HepG2 (cell line): ENCODE measurements around the gene MARS1. TPM values are rescaled to one million over a fixed set of nuclear protein-coding genes. Genes with fewer than 3 reads are reported as not detected.

Source experiments
- NCOA5 ChIP-seq: sonication (generic); formaldehyde crosslinking; IDR thresholded peaks from 2 replicates; pipeline ENCODE4 v1.4.0; 2020; ENCODE audit warnings: missing genetic modification reagents
- TCF7 ChIP-seq: sonication (generic); IDR thresholded peaks from 2 replicates; pipeline ENCODE4 v1.6.1; 2016; ENCODE audit warnings: antibody characterized with exemption, low read depth
- ZFX ChIP-seq: sonication (generic); formaldehyde crosslinking; IDR thresholded peaks from 2 replicates; pipeline ENCODE4 v1.4.0; 2020; ENCODE audit warnings: mild to moderate bottlenecking, low read depth, missing genetic modification reagents, moderate library complexity
- ZNF160 ChIP-seq: sonication (generic); formaldehyde crosslinking; IDR thresholded peaks from 2 replicates; pipeline ENCODE4 v1.8.0; 2022; ENCODE audit warnings: mild to moderate bottlenecking, inconsistent platforms, missing genetic modification reagents
- ZNF3 ChIP-seq: IDR thresholded peaks from 2 replicates; pipeline ENCODE4 v1.7.0; 2017; ENCODE audit warnings: inconsistent platforms
- ZNF430 ChIP-seq: sonication (generic); formaldehyde crosslinking; IDR thresholded peaks from 2 replicates; pipeline ENCODE4 v1.9.0; 2021; ENCODE audit warnings: mild to moderate bottlenecking, missing genetic modification reagents
- ZNF556 ChIP-seq: sonication (generic); formaldehyde crosslinking; IDR thresholded peaks from 2 replicates; pipeline ENCODE4 v1.4.0; 2020; ENCODE audit warnings: mild to moderate bottlenecking, missing genetic modification reagents, borderline replicate concordance
- ZNF724P ChIP-seq: sonication (generic); formaldehyde crosslinking; IDR thresholded peaks from 2 replicates; pipeline ENCODE4 v1.8.0; 2022; ENCODE audit warnings: missing genetic modification reagents, borderline replicate concordance
- polyA plus RNA-seq, 8 experiments: library from polyadenylated mRNA; depleted of rRNA in 3 of 8; stranded (reverse) in 7 of 8; unstranded in 1 of 8; fragments of >200 nt; fragmentation: Illumina TruSeq in 4 of 8; extraction: Trizol in 4 of 8; gene quantifications; 2 replicates each; pipeline versions ENCODE4 v1.2.1 to v1.2.3, GENCODE V29; 2011 to 2016; ENCODE audit warnings: low read depth in 4 of 8, missing spikeins in 1 of 8, mixed read lengths in 1 of 8; ENCODE audit not compliant: insufficient read depth in 1 of 8
- total RNA-seq, 5 experiments: library from RNA; depleted of rRNA; stranded (reverse); fragments of >200 nt; fragmentation: Illumina TruSeq; extraction: Trizol; gene quantifications; 2 replicates each; pipeline ENCODE4 v1.2.3, GENCODE V29; 2016; ENCODE audit warnings: low read depth in 1 of 5
- TF ChIP-seq, protein P1 (sequence below): sonication (generic); formaldehyde crosslinking; IDR thresholded peaks from 2 replicates; pipeline ENCODE4 v1.8.0; 2022; ENCODE audit warnings: missing genetic modification reagents, mild to moderate bottlenecking, moderate library complexity, borderline replicate concordance
- TF ChIP-seq, protein P2 (sequence below): IDR thresholded peaks from 2 replicates; pipeline ENCODE4 v1.6.1; 2016; ENCODE audit warnings: low read depth, control low read depth
- TF ChIP-seq, protein P3 (sequence below): sonication (generic); formaldehyde crosslinking; IDR thresholded peaks from 2 replicates; pipeline ENCODE4 v1.4.0; 2020; ENCODE audit warnings: missing genetic modification reagents, mild to moderate bottlenecking, borderline replicate concordance
- TF ChIP-seq, protein P4 (sequence below): sonication (generic); formaldehyde crosslinking; IDR thresholded peaks from 2 replicates; pipeline ENCODE4 v1.8.1; 2023; ENCODE audit warnings: mild to moderate bottlenecking, inconsistent platforms, moderate library complexity, missing genetic modification reagents, borderline replicate concordance

MARS1 gene
- total and polyA plus RNA-seq, 2 of the 13 experiments (the other 11 are each of a cell fraction or from before 2014, with no cell fraction given): 115 to 181 TPM

DNA sequence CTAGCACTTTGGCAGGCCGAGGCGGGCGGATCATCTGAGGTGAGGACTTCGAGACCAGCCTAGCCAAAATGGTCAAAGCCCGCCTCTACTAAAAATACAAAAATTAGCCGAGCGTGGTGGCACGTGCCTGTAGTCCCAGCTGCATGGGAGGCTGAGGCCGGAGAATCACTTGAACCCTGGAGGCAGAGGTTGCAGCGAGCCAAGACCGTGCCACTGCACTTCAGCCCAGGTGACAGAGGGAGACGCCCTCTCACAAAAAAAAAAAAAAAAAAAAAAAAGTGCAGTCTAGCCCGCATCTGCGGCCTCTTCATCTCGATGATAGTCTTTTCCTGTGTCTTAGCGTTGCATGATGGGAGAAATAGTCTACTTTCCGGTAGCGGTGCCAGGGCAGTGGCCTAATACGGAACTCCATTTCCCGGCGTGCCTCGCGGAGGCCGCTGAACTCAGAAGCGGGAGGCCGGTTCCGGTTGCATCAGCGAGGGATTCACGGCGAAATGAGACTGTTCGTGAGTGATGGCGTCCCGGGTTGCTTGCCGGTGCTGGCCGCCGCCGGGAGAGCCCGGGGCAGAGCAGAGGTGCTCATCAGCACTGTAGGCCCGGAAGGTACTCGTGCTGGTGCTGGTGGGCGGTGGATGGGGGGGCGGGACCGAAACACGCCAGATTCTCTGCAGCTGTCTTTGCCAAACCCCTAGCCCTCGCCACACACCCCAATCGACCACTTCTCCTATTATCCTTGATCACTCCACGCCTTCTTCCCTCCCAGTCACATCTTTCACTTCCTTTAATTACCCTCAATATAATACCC, at the start of gene MARS1 (continued):
- TF ChIP-seq, protein P1, sequence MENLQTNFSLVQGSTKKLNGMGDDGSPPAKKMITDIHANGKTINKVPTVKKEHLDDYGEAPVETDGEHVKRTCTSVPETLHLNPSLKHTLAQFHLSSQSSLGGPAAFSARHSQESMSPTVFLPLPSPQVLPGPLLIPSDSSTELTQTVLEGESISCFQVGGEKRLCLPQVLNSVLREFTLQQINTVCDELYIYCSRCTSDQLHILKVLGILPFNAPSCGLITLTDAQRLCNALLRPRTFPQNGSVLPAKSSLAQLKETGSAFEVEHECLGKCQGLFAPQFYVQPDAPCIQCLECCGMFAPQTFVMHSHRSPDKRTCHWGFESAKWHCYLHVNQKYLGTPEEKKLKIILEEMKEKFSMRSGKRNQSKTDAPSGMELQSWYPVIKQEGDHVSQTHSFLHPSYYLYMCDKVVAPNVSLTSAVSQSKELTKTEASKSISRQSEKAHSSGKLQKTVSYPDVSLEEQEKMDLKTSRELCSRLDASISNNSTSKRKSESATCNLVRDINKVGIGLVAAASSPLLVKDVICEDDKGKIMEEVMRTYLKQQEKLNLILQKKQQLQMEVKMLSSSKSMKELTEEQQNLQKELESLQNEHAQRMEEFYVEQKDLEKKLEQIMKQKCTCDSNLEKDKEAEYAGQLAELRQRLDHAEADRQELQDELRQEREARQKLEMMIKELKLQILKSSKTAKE (CRISPR knock-in tag): no peak
- TF ChIP-seq, protein P2, sequence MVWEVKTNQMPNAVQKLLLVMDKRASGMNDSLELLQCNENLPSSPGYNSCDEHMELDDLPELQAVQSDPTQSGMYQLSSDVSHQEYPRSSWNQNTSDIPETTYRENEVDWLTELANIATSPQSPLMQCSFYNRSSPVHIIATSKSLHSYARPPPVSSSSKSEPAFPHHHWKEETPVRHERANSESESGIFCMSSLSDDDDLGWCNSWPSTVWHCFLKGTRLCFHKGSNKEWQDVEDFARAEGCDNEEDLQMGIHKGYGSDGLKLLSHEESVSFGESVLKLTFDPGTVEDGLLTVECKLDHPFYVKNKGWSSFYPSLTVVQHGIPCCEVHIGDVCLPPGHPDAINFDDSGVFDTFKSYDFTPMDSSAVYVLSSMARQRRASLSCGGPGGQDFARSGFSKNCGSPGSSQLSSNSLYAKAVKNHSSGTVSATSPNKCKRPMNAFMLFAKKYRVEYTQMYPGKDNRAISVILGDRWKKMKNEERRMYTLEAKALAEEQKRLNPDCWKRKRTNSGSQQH (CRISPR knock-in tag): peak; percentile 92
- TF ChIP-seq, protein P3, sequence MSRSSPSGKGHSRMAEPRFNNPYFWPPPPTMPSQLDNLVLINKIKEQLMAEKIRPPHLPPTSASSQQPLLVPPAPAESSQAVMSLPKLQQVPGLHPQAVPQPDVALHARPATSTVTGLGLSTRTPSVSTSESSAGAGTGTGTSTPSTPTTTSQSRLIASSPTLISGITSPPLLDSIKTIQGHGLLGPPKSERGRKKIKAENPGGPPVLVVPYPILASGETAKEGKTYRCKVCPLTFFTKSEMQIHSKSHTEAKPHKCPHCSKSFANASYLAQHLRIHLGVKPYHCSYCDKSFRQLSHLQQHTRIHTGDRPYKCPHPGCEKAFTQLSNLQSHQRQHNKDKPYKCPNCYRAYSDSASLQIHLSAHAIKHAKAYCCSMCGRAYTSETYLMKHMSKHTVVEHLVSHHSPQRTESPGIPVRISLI (CRISPR knock-in tag): peak; percentile 100
- TF ChIP-seq, protein P4, sequence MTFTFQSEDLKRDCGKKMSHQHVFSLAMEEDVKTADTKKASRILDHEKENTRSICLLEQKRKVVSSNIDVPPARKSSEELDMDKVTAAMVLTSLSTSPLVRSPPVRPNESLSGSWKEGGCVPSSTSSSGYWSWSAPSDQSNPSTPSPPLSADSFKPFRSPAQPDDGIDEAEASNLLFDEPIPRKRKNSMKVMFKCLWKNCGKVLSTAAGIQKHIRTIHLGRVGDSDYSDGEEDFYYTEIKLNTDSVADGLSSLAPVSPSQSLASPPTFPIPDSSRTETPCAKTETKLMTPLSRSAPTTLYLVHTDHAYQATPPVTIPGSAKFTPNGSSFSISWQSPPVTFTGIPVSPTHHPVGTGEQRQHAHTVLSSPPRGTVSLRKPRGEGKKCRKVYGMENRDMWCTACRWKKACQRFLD: no peak
- TF ChIP-seq ZFX (CRISPR knock-in tag) (peak; percentile 72), ZNF430 (CRISPR knock-in tag) (peak; percentile 65; the same call in 1 of the 2 replicates), ZNF724P (no peak), TCF7 (no peak), ZNF3 (CRISPR knock-in tag) (no peak), ZNF160 (CRISPR knock-in tag) (0 out of 2 replicates have a peak, but pooled peaks have one; percentile 54), NCOA5 (no peak), ZNF556 (CRISPR knock-in tag) (no peak)
